ENCODE results near the gene MTHFSD. TPM values are rescaled to one million over a fixed set of nuclear protein-coding genes. Genes with fewer than 3 reads are reported as not detected.

The MTHFSD gene
- total RNA-seq, 1 donor from 2014 or later = 14.1 TPM

- H3K4me1 Mint-ChIP-seq (ENCODE audit: unreplicated experiment) = peaks cover 43% of the 10 kb centered on the region
- no peaks in the 10 kb centered on the region for H3K27me3 Mint-ChIP-seq (ENCODE audit: unreplicated experiment)
- peak overlapping the region; percentile 91 for H3K4me3 Mint-ChIP-seq (ENCODE audit: unreplicated experiment)
- no peak for TF ChIP-seq CTCF (IDR thresholded peaks at IDR 0.05)
- H3K9me3 Mint-ChIP-seq (ENCODE audit: unreplicated experiment) = no peaks in the 10 kb centered on the region
- peak; percentile 92 for DNase-seq (ENCODE audit: extremely low spot score, unreplicated experiment)
- peak overlapping the region; percentile 97 for H3K27ac Mint-ChIP-seq (ENCODE audit: unreplicated experiment)
- peaks cover 35% of the 10 kb centered on the region for H3K36me3 Mint-ChIP-seq (ENCODE audit: unreplicated experiment)
These were observed 12.1 kb upstream of the MTHFSD start for GRCh38 chr16:86566966-86567700.

- DNase-seq (ENCODE audit: extremely low spot score, unreplicated experiment) = peak; percentile 98
- peaks cover 35% of the 10 kb centered on the region for H3K36me3 Mint-ChIP-seq (ENCODE audit: unreplicated experiment)
- no peaks in the 10 kb centered on the region for H3K27me3 Mint-ChIP-seq (ENCODE audit: unreplicated experiment)
- peak within 1 kb of the TSS; percentile 91 for H3K4me3 Mint-ChIP-seq (ENCODE audit: unreplicated experiment)
- H3K4me1 Mint-ChIP-seq (ENCODE audit: unreplicated experiment) = peaks cover 37% of the 10 kb centered on the region
- TF ChIP-seq CTCF (IDR thresholded peaks at IDR 0.05) = no peak
- no peaks in the 10 kb centered on the region for H3K9me3 Mint-ChIP-seq (ENCODE audit: unreplicated experiment)
- H3K27ac Mint-ChIP-seq (ENCODE audit: unreplicated experiment) = peak within 1 kb of the TSS; percentile 97
These were observed 11.5 kb upstream of the MTHFSD start, which contains the start of gene FOXC2 for GRCh38 chr16:86566601-86566965. Gene FOXC2, plus strand, starts transcription at chr16:86566829. Its CDS starts 507 bp downstream, at chr16:86567336.

- H3K4me3 Mint-ChIP-seq (ENCODE audit: unreplicated experiment) = peak overlapping the region; percentile 78
- H3K27me3 Mint-ChIP-seq (ENCODE audit: unreplicated experiment) = no peaks in the 10 kb centered on the region
- H3K36me3 Mint-ChIP-seq (ENCODE audit: unreplicated experiment) = peaks cover 28% of the 10 kb centered on the region
- peak overlapping the region; percentile 95 for H3K27ac Mint-ChIP-seq (ENCODE audit: unreplicated experiment)
- TF ChIP-seq CTCF (IDR thresholded peaks at IDR 0.05) = no peak
- no peaks in the 10 kb centered on the region for H3K9me3 Mint-ChIP-seq (ENCODE audit: unreplicated experiment)
- DNase-seq (ENCODE audit: extremely low spot score, unreplicated experiment) = no peak
- H3K4me1 Mint-ChIP-seq (ENCODE audit: unreplicated experiment) = peaks cover 31% of the 10 kb centered on the region
These were observed 10.8 kb upstream of the MTHFSD start for GRCh38 chr16:86565644-86566511.

- no peaks in the 10 kb centered on the region for H3K9me3 Mint-ChIP-seq (ENCODE audit: unreplicated experiment)
- H3K4me1 Mint-ChIP-seq (ENCODE audit: unreplicated experiment) = peaks cover 31% of the 10 kb centered on the region
- peak overlapping the region; percentile 95 for H3K27ac Mint-ChIP-seq (ENCODE audit: unreplicated experiment)
These were observed 10.2 kb upstream of the MTHFSD start for GRCh38 chr16:86565181-86565631.

More at GRCh38 chr16:86565181-86565631, 10.2 kb upstream of the MTHFSD start:
- H3K27me3 Mint-ChIP-seq (ENCODE audit: unreplicated experiment) = no peaks in the 10 kb centered on the region
- peaks cover 21% of the 10 kb centered on the region for H3K36me3 Mint-ChIP-seq (ENCODE audit: unreplicated experiment)
- peak overlapping the region; percentile 78 for H3K4me3 Mint-ChIP-seq (ENCODE audit: unreplicated experiment)
- DNase-seq (ENCODE audit: extremely low spot score, unreplicated experiment) = no peak
- TF ChIP-seq CTCF (IDR thresholded peaks at IDR 0.05) = no peak
